Fibroblast of villous mesenchyme (primary cell): ENCODE results near the gene VCP. TPM values are rescaled to one million over a fixed set of nuclear protein-coding genes. Genes with fewer than 3 reads are reported as not detected.

Experiments used
- DNase-seq: peaks from one replicate; pipeline ENCODE4 v3.0.0-alpha.2; 2010; ENCODE audit warnings: low read depth
- H3K4me3 ChIP-seq: 2 replicates; pipeline ENCODE4 v1.5.1; 2011; ENCODE audit warnings: low read depth, mild to moderate bottlenecking, low read length
- total RNA-seq: library from RNA; depleted of rRNA; stranded (reverse); fragments of >200 nt; gene quantifications from 2 replicates; pipeline ENCODE4 v1.2.3, GENCODE V29; 2012
- TF ChIP-seq, protein P1 (sequence below): IDR thresholded peaks from 2 replicates; pipeline ENCODE4 v1.5.1; 2012; ENCODE audit warnings: low read depth, mild to moderate bottlenecking, low read length; ENCODE audit not compliant: insufficient read depth

VCP gene
- total RNA-seq, 1 donor: 351 TPM

DNA sequence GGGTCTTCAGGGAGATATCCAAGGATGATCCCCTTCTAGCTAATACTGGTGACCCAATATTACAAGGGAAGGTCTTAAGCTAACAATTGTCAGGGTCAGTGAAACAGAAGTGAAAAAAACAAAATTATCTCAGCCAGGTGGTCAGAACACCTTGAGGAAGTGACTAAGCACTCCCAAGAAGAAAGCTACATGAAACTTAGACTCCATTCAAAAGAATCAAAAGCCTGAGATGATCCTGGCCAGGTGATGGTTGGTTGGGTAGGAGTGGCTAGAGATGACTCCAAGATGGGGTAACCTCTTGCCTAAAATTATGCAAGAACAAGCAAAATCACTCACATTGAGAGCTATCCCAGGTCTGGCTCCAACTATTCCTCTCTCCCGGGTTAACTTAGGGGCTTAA is 5.4 kb downstream of the VCP start:
- no peak overlapping the region for H3K4me3 ChIP-seq
- TF ChIP-seq, protein P1, sequence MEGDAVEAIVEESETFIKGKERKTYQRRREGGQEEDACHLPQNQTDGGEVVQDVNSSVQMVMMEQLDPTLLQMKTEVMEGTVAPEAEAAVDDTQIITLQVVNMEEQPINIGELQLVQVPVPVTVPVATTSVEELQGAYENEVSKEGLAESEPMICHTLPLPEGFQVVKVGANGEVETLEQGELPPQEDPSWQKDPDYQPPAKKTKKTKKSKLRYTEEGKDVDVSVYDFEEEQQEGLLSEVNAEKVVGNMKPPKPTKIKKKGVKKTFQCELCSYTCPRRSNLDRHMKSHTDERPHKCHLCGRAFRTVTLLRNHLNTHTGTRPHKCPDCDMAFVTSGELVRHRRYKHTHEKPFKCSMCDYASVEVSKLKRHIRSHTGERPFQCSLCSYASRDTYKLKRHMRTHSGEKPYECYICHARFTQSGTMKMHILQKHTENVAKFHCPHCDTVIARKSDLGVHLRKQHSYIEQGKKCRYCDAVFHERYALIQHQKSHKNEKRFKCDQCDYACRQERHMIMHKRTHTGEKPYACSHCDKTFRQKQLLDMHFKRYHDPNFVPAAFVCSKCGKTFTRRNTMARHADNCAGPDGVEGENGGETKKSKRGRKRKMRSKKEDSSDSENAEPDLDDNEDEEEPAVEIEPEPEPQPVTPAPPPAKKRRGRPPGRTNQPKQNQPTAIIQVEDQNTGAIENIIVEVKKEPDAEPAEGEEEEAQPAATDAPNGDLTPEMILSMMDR: no peak
- DNase-seq: no peak

DNA sequence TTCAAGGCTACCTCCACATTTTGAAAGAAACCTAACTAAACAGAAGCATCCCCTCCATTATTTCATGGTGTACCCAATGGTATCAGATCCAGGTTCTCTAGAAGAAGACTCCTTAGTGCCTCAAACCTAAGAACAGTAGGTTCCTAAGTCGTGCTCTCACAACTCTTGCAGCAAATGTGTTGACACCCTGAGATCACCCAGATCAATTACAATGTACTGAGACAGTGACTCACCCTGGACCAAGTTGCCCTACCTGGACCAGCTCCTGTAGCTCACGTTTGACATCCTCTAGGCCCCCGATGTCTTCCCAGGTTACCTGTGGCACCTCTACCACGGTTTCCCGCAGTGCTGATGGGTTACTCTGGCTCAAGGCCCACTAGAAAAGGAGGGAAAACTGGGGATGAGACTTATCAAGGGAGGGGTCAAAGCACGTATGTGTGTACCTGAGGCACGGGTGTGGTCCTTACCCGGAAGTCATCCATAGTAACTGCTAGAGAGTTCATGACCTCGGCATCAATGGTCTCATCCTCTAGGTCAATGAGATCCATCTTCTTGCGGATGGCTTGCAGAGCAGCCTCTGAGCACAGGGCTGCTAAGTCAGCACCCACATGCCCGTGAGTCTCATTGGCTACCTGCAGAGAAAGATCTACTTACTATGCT is 11.7 kb downstream of the VCP start:
- H3K4me3 ChIP-seq: no peak overlapping the region
- DNase-seq: no peak
- TF ChIP-seq, protein P1: no peak

DNA sequence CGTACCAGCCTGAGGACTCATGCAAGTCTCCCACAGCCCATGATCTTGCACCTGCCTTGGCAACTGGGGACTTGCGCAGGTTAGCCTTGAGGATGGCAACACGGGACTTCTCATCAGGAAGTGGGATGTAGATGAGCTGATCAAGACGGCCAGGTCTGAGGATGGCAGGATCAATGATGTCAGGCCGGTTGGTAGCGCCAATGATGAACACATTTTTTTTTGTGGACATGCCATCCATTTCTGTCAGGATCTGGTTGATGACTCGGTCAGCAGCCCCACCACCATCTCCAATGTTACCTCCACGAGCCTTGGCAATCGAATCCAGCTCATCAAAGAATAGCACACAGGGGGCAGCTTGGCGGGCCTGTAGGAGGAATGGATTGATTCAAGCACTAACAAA is 13.0 kb downstream of the VCP start:
- TF ChIP-seq, protein P1: no peak
- no peak overlapping the region for H3K4me3 ChIP-seq
- DNase-seq: no peak

DNA sequence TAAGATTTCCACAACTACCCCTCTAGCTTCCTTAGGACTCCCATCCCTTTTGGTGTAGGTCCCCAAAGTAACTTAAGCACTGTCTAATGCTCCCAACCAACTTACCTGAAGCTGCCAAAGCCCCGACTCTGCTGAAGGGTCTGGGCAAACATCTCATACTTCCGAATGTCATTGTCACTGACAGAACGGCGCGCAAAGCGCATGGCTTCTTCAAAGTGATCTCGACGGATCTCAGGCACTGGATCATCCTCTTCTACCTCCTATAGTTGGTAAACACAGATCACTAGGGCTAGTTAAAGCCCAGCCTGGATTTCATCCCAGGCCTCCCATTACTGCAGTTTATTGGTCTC is 15.2 kb downstream of the VCP start:
- no peak for DNase-seq

DNA sequence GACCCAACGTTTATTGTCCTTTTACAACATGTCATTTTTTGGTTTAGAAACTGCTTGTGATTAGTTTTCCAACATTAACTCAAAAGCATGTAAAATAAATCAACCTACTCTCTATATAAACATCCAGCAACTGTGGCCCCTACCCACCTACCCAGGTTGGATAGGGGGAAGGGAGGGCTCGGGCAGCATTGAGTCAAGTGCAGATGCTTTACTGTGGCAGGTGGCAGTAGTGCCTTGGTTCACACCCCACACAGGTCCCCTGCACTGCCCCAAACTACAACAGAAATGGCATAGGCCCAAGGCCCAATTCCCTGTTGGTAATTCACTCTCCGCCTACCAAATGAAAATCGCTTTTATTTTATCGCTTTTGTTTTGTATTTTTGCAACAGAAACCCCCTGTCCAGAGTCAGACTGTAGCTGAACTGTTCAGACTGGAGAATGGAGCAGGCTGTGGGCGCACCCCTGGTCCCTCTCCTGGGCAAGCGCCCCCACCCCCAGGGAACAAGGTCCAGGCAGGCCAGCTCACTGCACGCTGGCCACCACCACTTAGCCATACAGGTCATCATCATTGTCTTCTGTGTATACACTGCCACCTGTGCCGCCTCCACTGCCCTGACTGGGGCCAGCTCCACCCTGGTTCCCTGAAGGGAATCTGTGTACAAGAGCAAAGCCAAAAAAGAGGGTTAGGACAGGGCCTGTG is 15.7 kb downstream of the VCP start:
- TF ChIP-seq, protein P1: no peak
- no peak overlapping the region for H3K4me3 ChIP-seq
- no peak for DNase-seq

More for the DNA sequence above, 15.2 kb downstream of the VCP start:
- no peak overlapping the region for H3K4me3 ChIP-seq
- TF ChIP-seq, protein P1: no peak

DNA sequence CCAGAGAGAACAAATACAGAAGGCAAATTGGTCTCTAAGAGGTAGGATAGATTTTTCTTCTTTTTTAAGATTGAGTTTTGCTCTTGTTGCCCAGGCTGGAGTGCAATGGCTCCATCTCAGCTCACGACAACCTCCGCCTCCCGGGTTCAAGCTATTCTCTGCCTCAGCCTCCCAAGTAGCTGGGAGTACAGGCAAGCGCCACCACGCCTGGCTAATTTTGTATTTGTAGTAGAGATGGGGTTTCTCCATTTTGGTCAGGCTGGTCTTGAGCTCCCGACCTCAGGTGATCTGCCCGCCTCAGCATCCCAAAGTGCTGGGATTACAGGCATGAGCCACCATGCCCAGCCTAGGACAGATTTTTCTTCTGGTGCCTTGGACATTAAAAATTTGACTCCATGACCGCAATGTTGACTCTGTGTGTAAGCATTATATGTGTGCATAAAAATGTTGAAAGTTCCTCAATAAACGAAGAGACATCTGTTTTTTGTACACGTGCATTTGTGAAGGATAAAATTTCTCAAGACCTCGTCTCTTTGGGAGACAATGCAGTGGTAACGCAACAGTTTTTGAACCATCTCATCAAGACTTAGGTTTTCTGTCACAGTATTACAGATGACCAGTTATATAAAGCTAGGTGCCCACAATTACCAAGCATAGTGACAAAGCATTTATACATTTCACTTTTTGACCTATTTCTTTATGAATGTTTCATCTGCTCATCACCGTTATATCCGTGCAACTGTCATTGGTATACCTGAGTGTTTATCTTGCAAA is 17.4 kb downstream of the VCP start:
- H3K4me3 ChIP-seq: no peak overlapping the region
- TF ChIP-seq, protein P1: no peak
- DNase-seq: no peak
